GM21367 (cell line): ENCODE data around the gene ADPRHL1.
"Not testable (repeated sequence)": the region's sequence is repeated elsewhere in the genome, so short reads cannot be mapped to it uniquely, and the experiment has no call there.

Experiments used
- ATAC-seq: cut with Tn5 transposase; IDR thresholded peaks from one replicate; pipeline ENCODE4 v1.9.1; 2021; ENCODE audit not compliant: unreplicated experiment

ADPRHL1 gene

DNA sequence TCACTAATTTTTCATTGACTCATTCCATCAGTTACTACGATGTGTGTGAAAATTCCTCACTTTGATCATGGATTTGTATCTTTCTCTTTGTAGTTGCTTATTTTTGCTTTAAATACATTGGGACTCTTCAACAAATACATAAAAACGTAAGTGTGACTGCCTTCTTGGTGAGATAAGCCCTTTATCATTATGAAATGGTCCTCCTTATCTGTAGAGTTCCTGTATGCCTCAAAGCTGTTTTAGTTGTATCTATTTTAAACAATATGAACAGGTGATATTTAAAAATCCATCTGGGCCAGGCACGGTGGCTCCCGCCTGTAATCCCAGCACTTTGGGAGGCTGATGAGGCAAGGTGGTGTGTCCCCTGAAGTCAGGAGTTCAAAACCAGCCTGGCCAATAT, 25.9 kb upstream of the ADPRHL1 start:
- no peak for ATAC-seq

DNA sequence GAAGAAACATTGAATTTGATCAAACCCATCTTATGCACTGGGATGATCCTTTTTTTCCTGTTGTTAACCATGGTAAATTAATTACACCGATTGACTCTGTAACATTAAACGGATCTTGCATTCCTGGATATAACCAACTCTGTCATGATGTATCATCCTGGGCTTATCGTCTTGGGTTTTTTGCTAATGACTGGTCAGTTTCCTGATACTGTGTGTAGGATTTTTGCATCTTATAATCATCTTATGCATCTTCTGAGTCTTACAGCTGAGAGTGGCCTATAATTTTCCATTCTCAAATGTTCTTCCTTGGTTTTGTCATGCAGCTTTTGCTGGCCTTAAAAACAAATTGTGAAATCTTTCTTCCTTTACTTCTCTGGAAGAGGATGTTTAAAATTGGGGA, 24.4 kb upstream of the ADPRHL1 start:
- ATAC-seq = no peak

DNA sequence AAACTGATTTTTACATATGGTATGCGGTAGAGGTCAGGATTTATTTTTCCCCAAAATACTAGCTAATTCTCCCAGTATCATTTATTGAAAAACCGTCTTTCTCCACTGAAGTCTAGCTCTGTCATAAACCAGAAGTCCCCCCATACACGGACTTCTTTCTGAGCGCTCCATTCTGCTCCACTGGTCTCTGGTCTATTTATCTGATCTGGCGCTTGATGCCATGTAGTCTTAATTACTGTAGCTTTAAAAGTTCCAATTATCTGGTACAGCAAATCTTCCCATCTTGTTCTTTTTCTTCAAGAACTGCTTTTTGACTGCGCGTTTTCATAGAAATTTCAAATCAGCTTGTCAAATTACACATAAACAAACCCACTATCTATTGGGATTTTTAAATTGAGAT, 23.5 kb upstream of the ADPRHL1 start:
- no peak for ATAC-seq

DNA sequence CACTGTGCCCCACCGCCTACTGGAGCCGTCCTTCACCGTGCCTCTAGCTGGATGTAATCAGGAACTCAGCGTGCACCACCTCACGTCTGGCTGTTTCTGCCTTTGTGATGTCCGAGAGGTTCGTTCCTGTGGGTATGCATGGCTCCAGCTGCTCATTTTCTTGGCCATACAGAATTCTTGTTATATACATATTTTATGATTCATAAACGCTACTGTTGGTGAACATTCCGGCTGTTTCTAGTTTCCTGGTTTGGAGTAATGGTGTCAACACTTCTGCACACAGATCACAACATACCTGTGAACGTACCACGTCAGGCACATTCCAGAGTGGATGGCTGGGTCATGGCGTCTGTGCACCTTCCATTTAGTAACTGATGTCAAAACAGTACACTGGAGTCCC, 22.6 kb upstream of the ADPRHL1 start:
- ATAC-seq = no peak

DNA sequence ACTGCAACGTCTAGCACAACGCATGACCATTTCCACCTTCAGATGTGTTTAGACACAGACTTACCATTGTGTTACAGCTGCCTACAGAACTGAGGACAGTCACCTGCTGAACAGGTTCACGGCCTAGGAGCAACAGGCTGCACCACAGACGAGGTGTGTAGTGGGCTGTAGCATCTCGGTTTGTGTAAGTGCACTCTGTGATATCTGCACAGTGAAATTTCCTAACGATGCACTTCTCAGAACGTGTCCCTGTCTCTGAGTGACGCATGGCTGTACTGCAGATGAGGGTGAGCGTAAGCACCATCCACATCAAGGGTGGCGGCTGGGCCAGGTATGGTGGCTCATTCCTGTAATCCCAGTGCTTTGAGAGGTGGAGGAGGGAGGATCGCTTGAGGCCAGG, 22.0 kb upstream of the ADPRHL1 start:
- ATAC-seq = no peak

DNA sequence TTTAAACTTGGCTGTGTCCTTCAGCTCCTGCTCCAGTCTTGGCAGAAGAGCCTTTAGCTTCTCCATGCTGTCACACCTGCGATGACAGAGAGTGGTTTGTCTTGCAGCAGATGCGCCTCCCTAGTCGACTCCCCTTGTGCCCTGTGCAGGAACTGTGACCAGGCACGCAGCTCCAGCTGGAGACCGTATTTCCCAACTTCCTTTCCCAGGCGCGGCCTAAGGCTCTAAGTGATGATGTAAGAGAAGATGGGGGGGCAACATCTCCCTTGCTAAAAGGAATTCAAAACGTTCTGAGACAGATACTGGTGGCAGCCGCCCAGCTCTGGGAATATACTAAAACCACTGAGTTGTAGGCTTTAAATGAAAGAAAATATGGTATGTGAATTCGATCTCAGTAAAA, 20.9 kb upstream of the ADPRHL1 start:
- ATAC-seq = no peak

DNA sequence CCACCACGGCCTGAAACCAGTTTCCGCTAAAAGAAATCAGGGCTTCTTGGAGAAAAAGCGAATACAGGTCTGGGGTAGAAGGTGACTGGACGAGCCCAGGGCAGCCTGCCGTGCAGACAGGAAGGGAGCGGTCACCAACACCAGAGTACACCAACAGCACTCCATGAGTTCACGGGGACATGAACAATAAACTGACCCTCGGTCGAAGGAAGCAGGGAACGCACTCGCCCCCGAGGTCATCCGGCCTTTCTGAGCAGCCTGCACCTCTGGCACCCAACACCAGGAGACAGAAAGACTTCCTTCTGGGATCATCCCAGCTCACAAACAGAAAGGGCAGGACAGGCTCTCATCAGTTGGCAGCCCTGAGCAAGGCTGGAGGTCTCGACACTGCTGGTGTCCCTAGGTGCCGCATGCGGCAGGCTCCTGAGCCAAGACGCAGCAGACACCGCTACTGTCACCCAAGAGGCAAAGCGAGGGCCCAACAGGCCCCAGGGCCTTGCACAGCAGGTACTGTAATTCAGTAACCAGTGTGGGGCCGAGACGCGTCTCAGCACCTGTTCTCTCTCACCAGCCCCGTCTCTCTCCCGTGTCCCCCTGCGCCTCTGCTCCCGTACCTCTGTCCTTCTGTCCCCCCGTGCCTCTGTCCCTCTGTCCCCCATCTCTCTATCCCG, 19.2 kb upstream of the ADPRHL1 start:
- ATAC-seq = no peak

DNA sequence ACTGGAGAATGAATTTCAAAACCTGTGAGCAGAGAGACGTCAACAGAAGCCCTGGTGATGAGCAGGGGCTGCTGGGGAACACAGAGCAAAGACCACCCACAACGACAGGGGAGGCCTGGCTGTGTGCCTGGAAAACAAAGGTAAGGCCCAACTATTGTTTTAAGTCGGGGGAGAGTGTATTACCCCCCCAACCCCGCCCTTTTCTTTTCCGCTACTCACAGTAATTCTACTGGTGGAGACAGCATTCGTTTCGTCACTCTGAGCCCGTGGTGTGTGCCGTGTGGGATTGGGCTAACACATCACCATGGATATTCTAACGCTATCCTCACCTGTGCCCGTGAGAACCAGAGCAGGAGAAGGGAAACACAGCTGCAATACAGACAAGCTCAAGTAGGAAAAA, 18.6 kb upstream of the ADPRHL1 start:
- no peak for ATAC-seq

DNA sequence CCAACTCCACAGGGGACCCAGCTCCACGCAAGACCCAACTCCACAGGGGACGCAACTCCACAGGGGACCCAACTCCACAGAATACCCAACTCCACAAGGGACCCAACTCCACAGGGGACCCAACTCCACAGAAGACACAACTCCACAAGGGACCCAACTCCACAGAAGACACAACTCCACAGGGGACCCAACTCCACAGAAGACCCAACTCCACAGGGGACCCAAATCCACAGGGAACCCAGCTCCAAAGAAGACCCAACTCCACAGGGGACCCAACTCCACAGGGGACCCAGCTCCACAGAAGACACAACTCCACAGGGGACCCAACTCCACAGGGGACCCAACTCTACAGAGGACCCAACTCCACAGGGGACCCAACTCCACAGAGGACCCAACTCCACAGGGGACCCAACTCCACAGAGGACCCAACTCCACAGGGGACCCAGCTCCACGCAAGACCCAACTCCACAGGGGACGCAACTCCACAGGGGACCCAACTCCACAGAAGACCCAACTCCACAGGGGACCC, 17.4 kb upstream of the ADPRHL1 start:
- not testable (repeated sequence) for ATAC-seq

DNA sequence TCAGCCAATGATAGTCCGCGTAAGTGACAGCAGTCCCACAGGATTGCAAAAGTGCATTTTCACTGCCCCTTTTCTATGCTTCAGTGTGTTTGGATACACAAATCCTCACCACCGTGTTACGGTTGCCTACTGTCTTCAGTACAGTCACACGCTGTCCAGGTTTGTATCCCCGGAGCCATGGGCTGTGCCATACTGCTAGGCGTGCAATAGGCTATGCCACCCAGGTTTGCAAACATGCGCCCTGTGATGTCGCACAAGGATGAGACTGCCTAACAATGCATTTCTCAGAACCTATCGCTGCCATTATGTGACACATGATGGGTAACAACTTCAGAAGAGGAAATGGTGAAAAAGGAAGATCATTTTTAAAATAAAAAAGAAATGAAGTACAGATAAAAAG, 16.8 kb upstream of the ADPRHL1 start:
- no peak for ATAC-seq

DNA sequence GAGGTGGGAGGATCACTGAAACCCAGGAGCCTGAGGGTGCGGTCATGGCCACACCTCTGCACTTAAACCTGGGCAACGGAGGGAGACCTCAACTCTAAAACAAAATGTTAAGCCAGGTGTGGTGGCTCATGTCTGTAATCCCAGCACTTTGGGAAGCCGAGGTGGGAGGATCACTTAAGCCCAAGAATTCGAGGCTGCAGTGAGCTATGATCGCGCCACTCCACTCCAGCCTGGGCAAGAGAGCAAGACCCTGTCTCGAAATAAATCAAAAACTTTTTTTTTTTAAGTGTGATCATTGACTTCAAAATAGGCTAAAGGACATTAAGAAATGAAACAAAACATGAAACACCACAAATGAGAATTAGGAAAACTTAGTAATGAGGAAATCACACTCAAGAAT, 16.3 kb upstream of the ADPRHL1 start:
- no peak for ATAC-seq

DNA sequence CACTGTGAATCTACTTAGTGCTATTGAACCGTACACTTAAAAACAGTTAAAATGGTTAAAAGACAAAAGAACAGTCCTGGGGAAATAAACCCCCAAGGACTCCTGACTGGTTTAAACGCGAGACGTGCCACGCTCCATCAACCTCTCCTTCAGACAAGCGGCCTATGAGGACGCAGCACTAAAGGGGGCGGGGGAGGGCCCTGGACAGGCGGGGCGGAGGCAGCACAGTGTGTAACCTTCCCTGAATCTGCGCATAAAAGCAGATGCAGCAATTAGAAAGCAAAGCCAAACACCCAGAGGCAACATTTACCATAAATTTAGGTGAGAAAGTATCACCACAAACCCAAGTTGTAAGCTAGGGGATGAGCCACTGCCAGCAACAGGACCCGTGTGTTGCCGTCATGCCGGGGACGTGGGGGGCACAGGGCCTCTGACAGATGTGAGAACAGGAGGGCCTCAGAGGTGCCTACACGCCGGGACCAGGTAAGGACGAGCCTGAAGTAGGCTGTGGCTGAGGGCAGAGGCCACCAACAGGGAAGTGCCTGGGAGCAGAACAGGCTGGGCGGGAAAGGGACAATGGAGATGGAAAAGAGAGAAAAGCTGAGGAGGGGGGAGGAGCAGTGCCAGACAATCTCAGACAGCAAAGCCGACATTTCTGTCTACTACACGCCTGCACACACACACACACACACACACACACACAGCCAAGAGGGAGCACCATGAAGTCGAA, 15.3 kb upstream of the ADPRHL1 start:
- no peak for ATAC-seq

DNA sequence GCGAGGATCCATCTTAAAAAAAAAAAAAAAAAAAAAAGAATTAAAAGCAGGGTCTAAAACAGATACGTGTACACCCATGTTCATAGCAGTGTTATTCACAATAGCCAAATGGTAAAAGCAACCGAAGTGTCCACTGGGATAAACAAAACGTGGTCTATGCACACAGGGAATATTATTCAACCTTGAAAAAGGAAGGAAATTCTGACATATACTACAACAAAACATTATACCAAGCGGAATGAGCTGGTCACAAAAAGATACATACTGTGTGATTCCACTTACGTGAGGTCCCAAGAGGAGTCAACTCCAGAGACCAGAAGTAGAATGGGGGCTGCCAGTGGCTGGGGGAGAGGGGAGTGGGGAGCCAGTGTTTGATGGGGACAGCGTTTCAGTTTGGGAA, 14.7 kb upstream of the ADPRHL1 start:
- ATAC-seq = no peak

DNA sequence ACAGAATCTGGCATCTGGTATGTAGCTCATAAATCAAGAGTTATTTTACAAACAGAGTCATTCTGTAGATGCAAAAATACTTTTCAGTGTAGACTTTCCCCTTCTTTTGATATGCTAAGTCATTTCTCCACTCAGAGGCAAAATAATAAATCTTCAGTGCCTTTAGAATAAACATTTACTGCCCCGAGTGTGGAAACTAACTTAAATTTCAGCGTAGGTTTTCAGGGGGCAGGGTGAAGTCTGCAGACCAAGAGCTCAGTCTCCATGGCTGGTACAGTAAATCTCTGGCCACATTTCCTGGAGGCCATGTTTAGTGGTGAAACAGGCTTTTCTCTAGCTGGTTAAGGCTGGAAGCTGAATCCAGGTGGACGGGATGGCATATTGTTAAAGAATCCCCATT, 13.1 kb upstream of the ADPRHL1 start:
- no peak for ATAC-seq

DNA sequence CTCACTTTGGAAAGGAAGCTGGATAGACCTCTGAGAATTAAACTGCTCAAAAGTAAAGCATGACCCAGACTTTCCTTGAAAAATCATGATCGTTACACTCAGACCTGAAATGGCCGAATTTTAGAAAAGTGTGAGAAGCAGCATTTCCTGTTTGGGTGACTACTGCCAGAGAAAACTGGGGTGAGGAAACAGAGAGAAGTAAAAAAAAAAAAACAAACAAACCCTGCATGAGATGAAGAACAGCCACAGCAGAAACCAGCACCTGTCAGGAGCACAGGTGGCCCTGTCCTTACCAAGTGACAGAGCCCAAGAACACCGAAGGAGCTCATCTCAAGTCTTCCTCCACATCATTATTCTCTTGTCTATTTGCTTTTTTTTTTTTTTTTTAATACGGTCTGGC, 12.0 kb upstream of the ADPRHL1 start:
- ATAC-seq = no peak

DNA sequence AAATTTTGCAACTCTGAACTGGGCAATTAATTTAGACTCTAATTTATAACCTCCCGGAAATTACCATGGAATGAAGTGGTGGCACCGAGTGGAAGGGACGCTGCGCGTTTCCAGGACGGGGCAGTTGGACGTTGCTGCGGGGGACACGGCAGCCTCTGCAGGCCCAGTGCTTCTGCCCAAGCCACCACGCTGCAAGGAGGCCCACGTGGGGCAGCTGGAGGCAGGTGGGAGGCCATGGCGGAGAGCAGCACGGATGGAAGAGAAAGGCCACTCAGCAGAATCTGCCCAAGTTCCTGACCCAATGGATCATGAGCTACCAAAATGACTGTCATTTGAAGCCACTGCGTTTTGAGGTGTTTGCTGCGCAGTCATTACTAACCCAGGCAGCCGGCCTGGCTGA, 11.2 kb upstream of the ADPRHL1 start:
- no peak for ATAC-seq

DNA sequence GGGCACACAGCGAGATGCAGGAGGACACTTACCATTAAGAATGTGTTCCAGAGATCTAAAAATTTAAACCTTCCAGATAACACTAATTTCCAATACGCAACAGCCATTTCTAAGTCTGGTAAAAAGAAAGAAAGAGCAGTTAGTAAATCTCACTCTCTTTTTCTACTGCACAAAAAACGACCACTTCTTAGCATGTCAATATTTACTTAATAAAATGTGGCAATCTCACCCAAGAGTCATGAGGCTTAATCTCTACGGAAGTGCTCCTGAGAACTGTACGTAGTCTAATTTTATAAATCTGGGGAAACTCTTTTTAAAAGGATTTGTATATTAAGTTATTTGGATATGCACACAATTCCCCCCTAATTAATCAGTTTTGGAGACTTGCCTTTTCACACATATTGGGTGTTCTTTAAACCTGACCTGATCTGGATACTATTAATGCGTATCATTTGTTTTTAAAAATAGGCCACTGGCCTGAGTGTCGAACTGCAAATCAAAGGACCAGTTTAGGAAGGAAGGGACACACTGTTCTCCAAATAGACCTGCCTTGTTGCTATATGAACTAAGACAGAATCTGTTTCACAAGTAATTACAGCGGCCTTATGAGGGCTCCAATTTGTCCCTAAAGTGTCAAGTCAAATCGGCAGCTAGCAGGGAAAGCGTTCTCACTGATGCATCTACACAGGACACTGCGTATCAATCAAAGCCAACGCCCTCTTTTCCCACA, 7.9 kb upstream of the ADPRHL1 start:
- ATAC-seq = no peak

DNA sequence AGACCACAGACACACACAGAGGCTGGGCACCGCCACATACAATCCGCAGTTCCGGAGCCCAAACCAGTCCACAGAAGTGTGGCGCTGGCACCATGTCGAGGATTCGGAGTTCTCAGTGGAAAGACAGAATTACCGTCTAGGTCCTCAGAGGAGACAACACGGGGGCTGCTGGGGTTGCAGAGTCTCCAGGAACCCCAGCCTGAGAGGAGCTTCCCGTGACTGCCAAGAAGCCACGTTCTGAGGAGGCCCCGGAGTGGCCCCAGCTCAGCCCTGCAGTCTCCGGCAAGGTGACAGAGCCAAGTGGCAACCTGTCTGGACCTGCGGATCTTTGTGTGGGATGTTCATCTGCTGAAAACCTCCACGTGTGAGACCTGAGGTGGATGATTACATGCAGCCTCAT, 7.3 kb upstream of the ADPRHL1 start:
- no peak for ATAC-seq

DNA sequence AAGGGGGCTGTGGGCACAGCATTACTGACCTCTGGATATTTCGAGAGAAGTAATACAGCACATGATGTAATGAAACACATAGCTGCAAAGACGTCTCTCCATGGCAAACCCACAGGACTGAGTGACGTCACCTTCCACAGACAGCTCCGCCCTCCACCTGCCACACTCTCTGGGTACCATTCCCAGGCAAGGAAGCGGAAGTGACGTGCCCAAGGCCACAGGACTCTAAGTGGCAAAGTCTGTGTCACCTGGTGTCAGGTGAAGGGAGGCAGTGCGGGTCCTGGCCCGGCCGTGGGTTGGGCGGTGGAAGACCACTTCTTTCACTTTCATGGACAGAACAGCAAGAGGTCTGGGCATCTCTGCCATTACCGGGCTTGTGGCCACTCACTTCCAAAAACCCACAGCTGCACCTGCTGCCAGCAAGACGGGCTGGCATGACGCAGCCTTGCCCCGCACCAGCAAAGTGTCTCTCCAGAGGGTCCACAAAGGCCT, 6.8 kb upstream of the ADPRHL1 start:
- no peak for ATAC-seq

DNA sequence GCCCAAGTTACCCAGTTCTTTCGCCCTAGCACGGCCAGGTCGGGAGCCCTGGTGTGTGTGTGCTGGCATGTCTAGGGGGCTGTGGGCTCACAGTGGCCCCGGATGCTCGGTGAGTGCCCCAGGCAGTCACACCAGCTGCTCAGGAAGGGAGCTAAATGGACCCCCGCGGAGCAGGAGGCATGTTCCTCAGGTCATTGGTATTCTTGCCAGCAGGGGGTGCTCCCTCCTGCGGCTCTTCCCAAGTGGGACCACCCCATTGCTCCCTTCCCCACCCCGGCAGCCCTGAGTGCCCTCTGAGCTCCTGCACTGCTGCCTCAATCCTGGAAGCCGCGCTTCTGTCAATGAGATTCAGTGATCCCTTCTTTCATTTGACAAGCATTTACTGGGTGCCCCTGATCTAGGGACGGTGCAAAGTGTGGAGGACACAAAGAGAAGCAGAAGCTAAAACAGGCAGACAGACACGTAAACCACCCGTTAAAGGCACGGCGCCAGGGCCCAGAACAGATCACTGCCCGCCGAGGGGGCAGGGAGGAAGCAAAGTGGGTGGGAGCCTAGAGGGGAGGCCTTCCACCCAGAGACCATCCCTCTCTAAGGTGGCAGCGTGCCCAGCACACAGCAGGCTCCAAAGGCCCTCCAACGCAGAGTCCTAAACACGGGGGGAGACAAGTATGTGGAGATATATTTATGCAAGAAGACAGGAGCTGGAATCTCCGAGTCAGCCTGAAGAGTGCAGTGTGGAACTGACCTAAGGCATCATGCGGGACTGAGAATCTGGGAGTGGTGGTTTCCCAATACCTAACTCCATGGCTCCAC, 5.2 kb upstream of the ADPRHL1 start:
- ATAC-seq = no peak

DNA sequence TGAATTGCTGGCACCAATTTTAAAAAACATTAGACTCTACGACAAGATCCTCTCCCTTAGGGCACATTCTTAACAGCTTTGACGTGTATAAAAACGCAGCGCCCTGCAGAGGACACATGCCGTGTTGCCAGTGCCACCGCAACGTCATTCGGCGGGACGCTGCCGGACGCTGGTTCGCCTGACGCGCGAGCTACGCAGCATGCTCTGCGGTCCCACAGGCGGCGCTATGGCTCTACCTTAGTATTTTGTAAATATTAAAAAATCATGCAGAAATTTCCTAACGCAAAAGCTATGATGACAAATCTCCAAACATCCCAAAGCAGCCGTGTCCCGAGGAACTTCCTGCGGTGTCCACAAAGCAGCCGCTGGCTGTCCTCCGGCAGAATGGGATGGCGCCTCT, 4.2 kb upstream of the ADPRHL1 start:
- ATAC-seq = no peak
